H9 (cell line): ENCODE data around the gene PDE6D. TPM values are rescaled to one million over a fixed set of nuclear protein-coding genes. Genes with fewer than 3 reads are reported as not detected.
A peak's percentile ranks its signal among the peaks of the same experiment; 100 is the strongest.

Experiments
- DNase-seq: peaks from one replicate; pipeline ENCODE4 v3.0.0-alpha.2; 2017
- H2AFZ ChIP-seq: one replicate; pipeline ENCODE4 v1.6.1; 2013; ENCODE audit warnings: mild to moderate bottlenecking, low read length, control low read depth, moderate library complexity
- H2AK5ac ChIP-seq: 2 replicates; pipeline ENCODE4 v1.6.1; 2013; ENCODE audit warnings: low read length, control low read depth, mixed read lengths; ENCODE audit not compliant: insufficient read length
- H2BK120ac ChIP-seq: one replicate; pipeline ENCODE4 v1.6.1; 2013; ENCODE audit warnings: low read depth, mild to moderate bottlenecking, low read length, control low read depth, inconsistent platforms; ENCODE audit not compliant: poor library complexity, severe bottlenecking
- H2BK12ac ChIP-seq: 2 replicates; pipeline ENCODE4 v1.6.1; 2013; ENCODE audit warnings: low read length, control low read depth, mixed read lengths, low read depth; ENCODE audit not compliant: insufficient read length
- H2BK15ac ChIP-seq: 2 replicates; pipeline ENCODE4 v1.6.1; 2013; ENCODE audit warnings: low read depth, low read length, control low read depth
- H2BK20ac ChIP-seq: one replicate; pipeline ENCODE4 v1.6.1; 2013; ENCODE audit warnings: low read depth, mild to moderate bottlenecking, low read length, control low read depth, inconsistent platforms; ENCODE audit not compliant: poor library complexity, severe bottlenecking
- H2BK5ac ChIP-seq: 2 replicates; pipeline ENCODE4 v1.6.1; 2013; ENCODE audit warnings: low read length, control low read depth, mixed read lengths; ENCODE audit not compliant: insufficient read length
- H3K14ac ChIP-seq: 2 replicates; pipeline ENCODE4 v1.6.1; 2013; ENCODE audit warnings: low read length, control low read depth; ENCODE audit not compliant: insufficient read depth
- H3K18ac ChIP-seq: 2 replicates; pipeline ENCODE4 v1.6.1; 2013; ENCODE audit warnings: low read depth, mild to moderate bottlenecking, mixed read lengths, low read length, control low read depth; ENCODE audit not compliant: insufficient read length
- H3K23ac ChIP-seq: 2 replicates; pipeline ENCODE4 v1.6.1; 2013; ENCODE audit warnings: low read length, control low read depth, mixed read lengths, low read depth; ENCODE audit not compliant: insufficient read length
- H3K23me2 ChIP-seq: 2 replicates; pipeline ENCODE4 v1.6.1; 2013; ENCODE audit warnings: low read depth, mild to moderate bottlenecking, mixed read lengths, low read length, control low read depth; ENCODE audit not compliant: insufficient read length, poor library complexity, severe bottlenecking
- H3K27ac ChIP-seq: 2 replicates; pipeline ENCODE4 v1.5.1; 2013; ENCODE audit warnings: low read length, control low read depth, mixed read lengths, low read depth; ENCODE audit not compliant: insufficient read length
- H3K27me3 ChIP-seq: 2 replicates; pipeline ENCODE4 v1.6.1; 2013; ENCODE audit warnings: low read length, control low read depth, inconsistent platforms; ENCODE audit not compliant: insufficient read depth
- H3K4ac ChIP-seq: 2 replicates; pipeline ENCODE4 v1.6.1; 2013; ENCODE audit warnings: low read depth, mild to moderate bottlenecking, control low read depth, inconsistent platforms, low read length, moderate library complexity
- H3K4me1 ChIP-seq: 2 replicates; pipeline ENCODE4 v1.6.1; 2013; ENCODE audit warnings: low read length, control low read depth, inconsistent platforms; ENCODE audit not compliant: insufficient read depth
- H3K4me2 ChIP-seq: 2 replicates; pipeline ENCODE4 v1.6.1; 2013; ENCODE audit warnings: low read length, control low read depth, mixed read lengths; ENCODE audit not compliant: insufficient read length, insufficient read depth
- H3K56ac ChIP-seq: 2 replicates; pipeline ENCODE4 v1.6.1; 2013; ENCODE audit warnings: low read depth, mild to moderate bottlenecking, mixed read lengths, low read length, control low read depth; ENCODE audit not compliant: insufficient read length
- H3K79me1 ChIP-seq: 2 replicates; pipeline ENCODE4 v1.6.1; 2013; ENCODE audit warnings: low read depth, mild to moderate bottlenecking, moderate library complexity, low read length, control low read depth, inconsistent platforms; ENCODE audit not compliant: insufficient read depth, poor library complexity, severe bottlenecking
- H3K79me2 ChIP-seq: 2 replicates; pipeline ENCODE4 v1.6.1; 2013; ENCODE audit warnings: low read length, control low read depth, inconsistent platforms; ENCODE audit not compliant: insufficient read depth
- H3K9ac ChIP-seq: 2 replicates; pipeline ENCODE4 v1.6.1; 2013; ENCODE audit warnings: low read length, control low read depth, mixed read lengths; ENCODE audit not compliant: insufficient read length; ENCODE audit errors: extremely low read depth
- H3K9me3 ChIP-seq: one replicate; pipeline ENCODE4 v1.6.1; 2013; ENCODE audit warnings: low read depth, low read length, inconsistent platforms; ENCODE audit not compliant: control insufficient read depth
- H3T11ph ChIP-seq: one replicate; pipeline ENCODE4 v1.6.1; 2013; ENCODE audit warnings: mild to moderate bottlenecking, low read length, control low read depth, inconsistent platforms
- H4K20me1 ChIP-seq: one replicate; pipeline ENCODE4 v1.6.1; 2013; ENCODE audit not compliant: control insufficient read depth, insufficient read length, insufficient read depth
- H4K5ac ChIP-seq: 2 replicates; pipeline ENCODE4 v1.6.1; 2013; ENCODE audit warnings: low read depth, mild to moderate bottlenecking, mixed read lengths, low read length, control low read depth; ENCODE audit not compliant: insufficient read length
- H4K8ac ChIP-seq: replicated peaks from 2 replicates; pipeline ENCODE4 v1.6.1; 2013; ENCODE audit warnings: low read length, control low read depth, mixed read lengths, low read depth; ENCODE audit not compliant: insufficient read length
- H4K91ac ChIP-seq: 2 replicates; pipeline ENCODE4 v1.6.1; 2013; ENCODE audit warnings: low read depth, mild to moderate bottlenecking, moderate library complexity, mixed read lengths, low read length, control low read depth; ENCODE audit not compliant: insufficient read length
- H3K27ac Mint-ChIP-seq, 3 experiments: 2 replicates in 2 of 3; 3 replicates in 1 of 3; pipeline ENCODE4 v1.8.0; 2020 to 2021; ENCODE audit warnings: mixed read lengths in 3 of 3, mild to moderate bottlenecking in 1 of 3, moderate library complexity in 1 of 3
- H3K27me3 Mint-ChIP-seq: 2 replicates; pipeline ENCODE4 v1.8.0; 2021; ENCODE audit warnings: low read depth, mild to moderate bottlenecking, moderate library complexity, mixed read lengths
- H3K36me3 Mint-ChIP-seq, 3 experiments: 2 replicates in 2 of 3; 3 replicates in 1 of 3; pipeline ENCODE4 v1.8.0; 2020 to 2021; ENCODE audit warnings: low read depth in 3 of 3, mixed read lengths in 3 of 3; ENCODE audit not compliant: insufficient read depth in 1 of 3
- H3K4me1 Mint-ChIP-seq, 2 experiments: 2 replicates each; pipeline ENCODE4 v1.8.0; 2020; ENCODE audit warnings: mixed read lengths in 2 of 2
- H3K4me3 Mint-ChIP-seq, 2 experiments: 2 replicates in 1 of 2; 3 replicates in 1 of 2; pipeline ENCODE4 v1.8.0; 2020 to 2021; ENCODE audit warnings: mild to moderate bottlenecking in 2 of 2, mixed read lengths in 2 of 2, moderate library complexity in 1 of 2
- H3K9me3 Mint-ChIP-seq, 2 experiments: 2 replicates in 1 of 2; 3 replicates in 1 of 2; pipeline ENCODE4 v1.8.0; 2020; ENCODE audit warnings: mild to moderate bottlenecking in 2 of 2, mixed read lengths in 2 of 2, moderate library complexity in 1 of 2
- CTCF ChIP-seq: fragments of 200-600 bp; sonication (generic); conservative IDR thresholded peaks from 3 replicates; pipeline ENCODE4 v1.8.0; 2021; ENCODE audit warnings: antibody characterized with exemption, mild to moderate bottlenecking
- WGBS: extraction: QIAGEN DNeasy Blood & Tissue Kit; methylation state at CpG from one replicate; pipeline ENCODE4 v1.1.7; 2013; ENCODE audit warnings: missing lambda C conversion rate, low lambda C conversion rate, mixed read lengths; ENCODE audit not compliant: insufficient read length; ENCODE audit errors: extremely low coverage; 5-methylcytosine and 5-hydroxymethylcytosine counted together
- total RNA-seq: library from RNA; stranded (reverse); gene quantifications from 2 replicates; pipeline ENCODE4 v1.2.1, GENCODE V29; 2021

PDE6D gene
- total RNA-seq, 1 experiment from 2014 or later, result 33.7 TPM

DNA sequence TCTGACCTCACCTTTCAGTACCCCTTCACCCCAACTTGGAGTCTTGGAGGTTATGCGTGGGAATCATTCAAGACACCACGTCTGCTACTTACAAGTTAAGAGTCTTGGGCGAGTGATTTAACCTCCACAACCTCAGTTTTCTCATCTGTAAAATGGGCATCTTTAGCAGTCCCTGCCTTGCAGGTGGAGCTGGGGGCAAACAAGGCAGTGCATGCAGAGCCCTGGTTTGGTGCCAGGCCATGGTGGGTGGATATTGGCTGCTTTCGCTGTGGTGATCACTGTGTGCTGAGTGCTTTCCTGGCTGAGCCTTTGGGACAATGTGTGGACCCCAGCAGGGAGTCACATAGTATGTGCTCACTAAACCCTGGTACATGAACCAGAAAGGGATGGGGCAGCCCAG lies 93.1 kb downstream of the PDE6D start:
- Histone ChIP-seq H3K14ac (no peak overlapping the region), H3K9ac (no peak overlapping the region)

More for the DNA sequence above, 93.1 kb downstream of the PDE6D start:
- Histone ChIP-seq H3K18ac (no peak overlapping the region), H3K23me2 (peaks cover 4% of the 10 kb centered on the region), H4K20me1 (no peaks in the 10 kb centered on the region), H4K5ac (no peak overlapping the region), H2BK20ac (no peak overlapping the region), H2BK12ac (no peak overlapping the region), H2BK5ac (no peak overlapping the region), H3K4ac (no peak overlapping the region), H3K79me2 (no peaks in the 10 kb centered on the region), H4K91ac (no peak overlapping the region), H3K27ac (no peak overlapping the region), H3K56ac (no peak overlapping the region), H3K9me3 (no peaks in the 10 kb centered on the region), H2BK120ac (no peak overlapping the region), H3K4me2 (peak overlapping the region; percentile 37), H2AK5ac (no peak overlapping the region), H4K8ac (no peak overlapping the region), H3T11ph (no peak overlapping the region), H3K79me1 (no peaks in the 10 kb centered on the region), H3K4me1 (peaks cover 3% of the 10 kb centered on the region; the same call in 1 of the 2 replicates), H2AFZ (no peak overlapping the region), H3K27me3 (no peaks in the 10 kb centered on the region), H2BK15ac (no peak overlapping the region), H3K23ac (no peak overlapping the region)
- no peak for TF ChIP-seq CTCF
- Mint-ChIP-seq H3K4me3 (peak overlapping the region; percentile 68 to 75; a peak in 4 of 5 replicates), H3K36me3 (no peaks in the 10 kb centered on the region; a peak in 1 of 7 replicates), H3K27ac (peak overlapping the region in 2 of 3 experiments; percentile 70 to 94; a peak in 3 of 7 replicates), H3K27me3 (peaks cover 1% of the 10 kb centered on the region; the same call in 1 of the 2 replicates), H3K9me3 (no peaks in the 10 kb centered on the region), H3K4me1 (peaks cover 38 to 48% of the 10 kb centered on the region in 2 experiments)
- WGBS, result no CpG with 5 or more reads among the region's 4 CpGs
- DNase-seq, result no peak
